Lower leg skin (tissue), 4 donors: ENCODE data around the gene IL1RAPL1. TPM values are rescaled to one million over a fixed set of nuclear protein-coding genes. Genes with fewer than 3 reads are reported as not detected.

Experiments used
- DNase-seq, 2 donors: peaks; one replicate each; pipeline ENCODE4 v3.0.0-alpha.2; 2019; ENCODE audit warnings: low spot score in 2 of 2
- H3K4me3 ChIP-seq: fragments of 200-600 bp; sonication (generic); 2 replicates; pipeline ENCODE4 v1.5.1; 2017; ENCODE audit warnings: mild to moderate bottlenecking, low read depth; ENCODE audit not compliant: poor library complexity, severe bottlenecking
- POLR2A ChIP-seq, 2 donors: fragments of 450-650 bp; IDR thresholded peaks; one replicate each; pipeline ENCODE4 v1.6.1; 2016 to 2017; ENCODE audit warnings: antibody characterized with exemption in 2 of 2, mild to moderate bottlenecking in 1 of 2, moderate library complexity in 1 of 2
- WGBS, 2 donors: methylation state at CpG; one replicate each; pipeline ENCODE4 v1.1.5; 2018; 5-methylcytosine and 5-hydroxymethylcytosine counted together
- intact Hi-C: fragments of 100-400 bp; cut with DNase I; formaldehyde crosslinking; loops from one replicate; pipeline ENCODE4 v1.15.0; 2023; ENCODE audit warnings: low total_unique reads
- total RNA-seq, 4 donors: library from RNA; depleted of rRNA; stranded (reverse); fragments of >200 nt; gene quantifications; one replicate each; pipeline ENCODE4 v1.1.0, GENCODE V29; 2016
- TF ChIP-seq, protein P1 (sequence below), 3 donors: fragments of 450-650 bp; IDR thresholded peaks; one replicate each; pipeline ENCODE4 v1.5.1; 2016; ENCODE audit warnings: antibody characterized with exemption in 3 of 3, mild to moderate bottlenecking in 3 of 3, moderate library complexity in 2 of 3

Gene IL1RAPL1
- total RNA-seq, 4 donors from 2014 or later: 0.07 to 1.8 (median 0.10) TPM; not detected in 1

GRCh38 chrX:29547877-29548276, 960.6 kb downstream of the IL1RAPL1 start:
- no peak overlapping the region for H3K4me3 ChIP-seq
- WGBS, 2 donors: 70 to 82% methylated on average over 4 of the region's 4 CpGs
- intact Hi-C loops: no loop called here
- TF ChIP-seq, protein P1, sequence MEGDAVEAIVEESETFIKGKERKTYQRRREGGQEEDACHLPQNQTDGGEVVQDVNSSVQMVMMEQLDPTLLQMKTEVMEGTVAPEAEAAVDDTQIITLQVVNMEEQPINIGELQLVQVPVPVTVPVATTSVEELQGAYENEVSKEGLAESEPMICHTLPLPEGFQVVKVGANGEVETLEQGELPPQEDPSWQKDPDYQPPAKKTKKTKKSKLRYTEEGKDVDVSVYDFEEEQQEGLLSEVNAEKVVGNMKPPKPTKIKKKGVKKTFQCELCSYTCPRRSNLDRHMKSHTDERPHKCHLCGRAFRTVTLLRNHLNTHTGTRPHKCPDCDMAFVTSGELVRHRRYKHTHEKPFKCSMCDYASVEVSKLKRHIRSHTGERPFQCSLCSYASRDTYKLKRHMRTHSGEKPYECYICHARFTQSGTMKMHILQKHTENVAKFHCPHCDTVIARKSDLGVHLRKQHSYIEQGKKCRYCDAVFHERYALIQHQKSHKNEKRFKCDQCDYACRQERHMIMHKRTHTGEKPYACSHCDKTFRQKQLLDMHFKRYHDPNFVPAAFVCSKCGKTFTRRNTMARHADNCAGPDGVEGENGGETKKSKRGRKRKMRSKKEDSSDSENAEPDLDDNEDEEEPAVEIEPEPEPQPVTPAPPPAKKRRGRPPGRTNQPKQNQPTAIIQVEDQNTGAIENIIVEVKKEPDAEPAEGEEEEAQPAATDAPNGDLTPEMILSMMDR (IDR thresholded peaks at IDR 0.05): no peak
- TF ChIP-seq POLR2A (IDR thresholded peaks at IDR 0.05): no peak
- DNase-seq: no peak

DNA sequence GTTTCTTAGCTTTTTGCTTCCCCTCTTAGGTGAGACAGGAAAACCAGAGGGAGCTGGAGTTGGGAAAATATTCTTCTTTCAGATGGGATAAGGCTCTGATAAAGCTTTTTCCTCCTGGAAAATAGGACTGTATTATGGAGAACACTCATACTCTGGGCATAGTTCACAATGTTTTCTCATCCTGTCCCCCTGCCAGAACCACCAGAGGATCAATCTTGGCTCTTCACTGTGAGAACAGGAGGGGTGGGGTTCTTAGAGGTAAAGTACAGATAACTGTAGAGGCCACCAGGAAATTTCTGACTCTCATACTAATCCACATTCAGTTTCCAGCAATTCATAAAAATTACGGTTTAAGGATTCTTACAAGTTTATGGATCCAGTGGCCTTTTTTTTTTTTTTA, 966.3 kb downstream of the IL1RAPL1 start:
- TF ChIP-seq, protein P1 (IDR thresholded peaks at IDR 0.05): no peak
- TF ChIP-seq POLR2A (IDR thresholded peaks at IDR 0.05): no peak
- WGBS, 2 donors: 70 to 83% methylated on average over 1 of the region's 1 CpG
- intact Hi-C loops: no loop called here
- no peak overlapping the region for H3K4me3 ChIP-seq
- DNase-seq: no peak

- WGBS, 2 donors: 56 to 79% methylated on average over 1 of the region's 1 CpG
- intact Hi-C loops: no loop called here
- TF ChIP-seq, protein P1 (IDR thresholded peaks at IDR 0.05): no peak
- no peak for TF ChIP-seq POLR2A (IDR thresholded peaks at IDR 0.05)
Observed at GRCh38 chrX:29555465-29556091, 968.3 kb downstream of the IL1RAPL1 start.

DNA sequence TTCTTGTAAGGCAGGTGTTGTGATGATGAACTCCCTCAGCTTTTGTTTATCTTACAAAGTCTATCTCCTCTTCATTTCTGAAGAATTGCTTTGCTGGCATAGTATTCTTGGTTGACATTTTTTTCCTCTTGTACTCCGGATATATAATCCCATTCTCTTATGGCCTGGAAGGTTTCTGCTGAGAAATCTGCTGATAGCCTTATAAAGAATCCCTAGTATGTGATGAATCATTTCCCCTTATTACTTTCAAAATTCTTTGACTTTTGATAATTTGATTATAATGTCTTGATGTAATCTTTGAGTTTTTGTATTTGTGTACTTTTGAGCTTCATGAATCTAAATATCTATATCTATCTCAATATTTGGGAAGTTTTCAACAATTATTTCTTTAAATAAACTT, 972.8 kb downstream of the IL1RAPL1 start:
- H3K4me3 ChIP-seq: no peak overlapping the region
- 81 to 90% methylated on average over 1 of the region's 1 CpG for WGBS, 2 donors
- intact Hi-C loops: no loop called here
- no peak for DNase-seq
- TF ChIP-seq, protein P1 (IDR thresholded peaks at IDR 0.05): no peak
- no peak for TF ChIP-seq POLR2A (IDR thresholded peaks at IDR 0.05)

More at GRCh38 chrX:29555465-29556091, 968.3 kb downstream of the IL1RAPL1 start:
- no peak overlapping the region for H3K4me3 ChIP-seq
- DNase-seq: no peak

GRCh38 chrX:29561417-29561816, 974.2 kb downstream of the IL1RAPL1 start:
- WGBS, 2 donors: 64 to 74% methylated on average over 3 of the region's 3 CpGs
- no peak overlapping the region for H3K4me3 ChIP-seq
- no peak for DNase-seq
- no peak for TF ChIP-seq POLR2A (IDR thresholded peaks at IDR 0.05)
- TF ChIP-seq, protein P1 (IDR thresholded peaks at IDR 0.05): no peak
- intact Hi-C loops: no loop called here

GRCh38 chrX:29580560-29580959, 993.3 kb downstream of the IL1RAPL1 start:
- intact Hi-C loops: no loop called here
- WGBS, 2 donors: 78 to 80% methylated on average over 4 of the region's 4 CpGs
- no peak overlapping the region for H3K4me3 ChIP-seq
- TF ChIP-seq POLR2A (IDR thresholded peaks at IDR 0.05): no peak
- TF ChIP-seq, protein P1 (IDR thresholded peaks at IDR 0.05): no peak
- DNase-seq: no peak
